Neuronal stem cell (in vitro differentiated cells): ENCODE data around the gene DEPDC1. TPM values are rescaled to one million over a fixed set of nuclear protein-coding genes. Genes with fewer than 3 reads are reported as not detected.

Source experiments
- DNase-seq: peaks from one replicate; pipeline ENCODE4 v3.0.0-alpha.2; 2013; ENCODE audit warnings: low spot score
- H2AFZ ChIP-seq: one replicate; pipeline ENCODE4 v1.6.1; 2013; ENCODE audit warnings: mild to moderate bottlenecking, low read length, inconsistent platforms
- H2AK5ac ChIP-seq: 2 replicates; pipeline ENCODE4 v1.6.1; 2013; ENCODE audit warnings: low read depth, mild to moderate bottlenecking, inconsistent platforms, low read length, moderate library complexity, mixed read lengths
- H2BK120ac ChIP-seq: 2 replicates; pipeline ENCODE4 v1.6.1; 2013; ENCODE audit warnings: low read depth, mild to moderate bottlenecking, inconsistent platforms, low read length, moderate library complexity, mixed read lengths
- H2BK12ac ChIP-seq: one replicate; pipeline ENCODE4 v1.6.1; 2013; ENCODE audit warnings: low read length, inconsistent platforms
- H2BK15ac ChIP-seq: 2 replicates; pipeline ENCODE4 v1.6.1; 2013; ENCODE audit warnings: mild to moderate bottlenecking, low read length, inconsistent platforms, mixed read lengths
- H2BK5ac ChIP-seq: one replicate; pipeline ENCODE4 v1.6.1; 2013; ENCODE audit warnings: inconsistent platforms, mild to moderate bottlenecking, low read length, moderate library complexity
- H3K14ac ChIP-seq: one replicate; pipeline ENCODE4 v1.6.1; 2013; ENCODE audit warnings: low read length, inconsistent platforms
- H3K18ac ChIP-seq: 2 replicates; pipeline ENCODE4 v1.6.1; 2013; ENCODE audit warnings: low read length, inconsistent platforms
- H3K23ac ChIP-seq: 2 replicates; pipeline ENCODE4 v1.6.1; 2013; ENCODE audit warnings: low read depth, mild to moderate bottlenecking, mixed read lengths, low read length, inconsistent platforms; ENCODE audit not compliant: poor library complexity
- H3K27ac ChIP-seq: replicated peaks from 3 replicates; pipeline ENCODE4 v1.5.1; 2013; ENCODE audit warnings: low read length, inconsistent platforms
- H3K27me3 ChIP-seq, 3 experiments: 2 replicates each; pipeline ENCODE4 v1.6.1; 2013; ENCODE audit warnings: low read length in 3 of 3, mild to moderate bottlenecking in 2 of 3, inconsistent platforms in 1 of 3, low read depth in 1 of 3, mixed read lengths in 1 of 3, moderate library complexity in 1 of 3; ENCODE audit not compliant: control insufficient read depth in 3 of 3, insufficient read depth in 3 of 3
- H3K36me3 ChIP-seq, 2 donors: replicated peaks in 1 of 2; 2 replicates each; pipeline ENCODE4 v1.6.1; 2013; ENCODE audit warnings: low read length in 2 of 2; ENCODE audit not compliant: control insufficient read depth in 2 of 2, insufficient read depth in 2 of 2
- H3K4ac ChIP-seq: 2 replicates; pipeline ENCODE4 v1.6.1; 2013; ENCODE audit warnings: inconsistent platforms, mild to moderate bottlenecking, low read length, moderate library complexity
- H3K4me1 ChIP-seq, 2 donors: 1 replicate in 1 of 2; 2 replicates in 1 of 2; pipeline ENCODE4 v1.6.1; 2013; ENCODE audit warnings: low read length in 2 of 2, low read depth in 1 of 2; ENCODE audit not compliant: control insufficient read depth in 2 of 2, insufficient read depth in 1 of 2
- H3K4me2 ChIP-seq: one replicate; pipeline ENCODE4 v1.6.1; 2013; ENCODE audit warnings: mild to moderate bottlenecking, low read length, inconsistent platforms; ENCODE audit not compliant: insufficient read depth, poor library complexity, severe bottlenecking
- H3K4me3 ChIP-seq, 2 donors: 2 replicates each; pipeline ENCODE4 v1.5.1; 2013; ENCODE audit warnings: low read length in 2 of 2, mild to moderate bottlenecking in 2 of 2, inconsistent platforms in 1 of 2, moderate library complexity in 1 of 2
- H3K79me1 ChIP-seq: one replicate; pipeline ENCODE4 v1.6.1; 2013; ENCODE audit warnings: low read depth, mild to moderate bottlenecking, inconsistent platforms, low read length, moderate library complexity
- H3K9ac ChIP-seq: one replicate; pipeline ENCODE4 v1.6.1; 2013; ENCODE audit warnings: mild to moderate bottlenecking, low read depth, low read length, inconsistent platforms; ENCODE audit not compliant: poor library complexity
- H3K9me3 ChIP-seq, 2 donors: replicated peaks in 1 of 2; 2 replicates each; pipeline versions ENCODE3 to v1.6.1; 2013; ENCODE audit warnings: low read length in 2 of 2, mild to moderate bottlenecking in 2 of 2, inconsistent platforms in 1 of 2, low read depth in 1 of 2, mixed read lengths in 1 of 2, moderate library complexity in 1 of 2; ENCODE audit not compliant: control insufficient read depth in 2 of 2, insufficient read depth in 1 of 2
- H4K8ac ChIP-seq: one replicate; pipeline ENCODE4 v1.6.1; 2013; ENCODE audit warnings: low read depth, mild to moderate bottlenecking, inconsistent platforms, low read length, moderate library complexity
- H4K91ac ChIP-seq: one replicate; pipeline ENCODE4 v1.6.1; 2013; ENCODE audit warnings: low read length, low read depth, mild to moderate bottlenecking, inconsistent platforms; ENCODE audit not compliant: poor library complexity
- WGBS, 2 donors: extraction: QIAGEN DNeasy Blood & Tissue Kit; methylation state at CpG; one replicate each; pipeline ENCODE4 v1.1.7; 2013; ENCODE audit warnings: missing lambda C conversion rate in 2 of 2, mixed read lengths in 1 of 2; ENCODE audit not compliant: insufficient read length in 2 of 2, insufficient replicate concordance in 1 of 2; ENCODE audit errors: extremely low coverage in 2 of 2; 5-methylcytosine and 5-hydroxymethylcytosine counted together
- small RNA-seq: library from polyadenylated mRNA; stranded (forward); fragments of <200 nt; extraction: miRNeasy Mini kit (QIAGEN cat#:217004); gene quantifications from one replicate; pipeline ENCODE3, GENCODE V24; 2013; ENCODE audit not compliant: insufficient read depth

The DEPDC1 gene

DNA sequence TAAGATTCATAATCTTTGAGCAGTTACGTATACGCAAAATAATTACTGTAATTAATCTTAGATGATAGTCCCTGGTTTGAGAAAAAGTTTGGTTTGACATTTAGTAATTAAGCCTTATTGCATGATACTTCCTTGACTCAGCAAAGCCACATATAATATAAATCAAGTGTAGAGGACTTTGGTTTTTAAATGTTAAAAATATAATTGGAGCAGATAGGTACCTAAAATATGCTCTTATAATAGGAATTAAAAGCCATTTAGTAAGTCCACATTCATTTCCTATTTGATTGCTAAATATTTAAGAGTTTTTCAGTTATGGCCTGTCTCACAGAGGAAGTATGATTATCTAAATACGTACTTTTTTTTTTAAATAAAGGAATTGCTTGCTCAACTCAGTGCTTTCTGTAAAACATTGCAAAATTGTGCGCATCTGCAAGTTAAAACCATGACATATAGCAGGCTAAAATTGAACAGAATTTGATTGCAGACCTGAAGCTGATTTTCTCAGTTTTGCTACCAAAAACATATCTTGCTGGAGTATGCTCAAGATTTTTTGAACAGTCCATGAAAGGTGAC lies 67.6 kb downstream of the DEPDC1 start:
- Histone ChIP-seq H3K9me3 (no peaks in the 10 kb centered on the region), H3K27me3 (no peaks in the 10 kb centered on the region), H4K91ac (no peak overlapping the region), H2AK5ac (no peak overlapping the region), H2AFZ (no peak overlapping the region), H2BK120ac (no peak overlapping the region), H3K18ac (no peak overlapping the region), H3K4ac (no peak overlapping the region), H3K23ac (no peak overlapping the region), H3K36me3 (no peaks in the 10 kb centered on the region), H3K9ac (no peak overlapping the region), H3K27ac (no peak overlapping the region), H2BK15ac (no peak overlapping the region), H2BK12ac (no peak overlapping the region), H3K4me2 (no peak overlapping the region), H4K8ac (no peak overlapping the region), H3K4me3 (no peak overlapping the region), H2BK5ac (no peak overlapping the region), H3K79me1 (no peaks in the 10 kb centered on the region), H3K4me1 (no peaks in the 10 kb centered on the region), H3K14ac (no peak overlapping the region)
- no CpG with 5 or more reads among the region's 4 CpGs for WGBS, 2 donors
- no peak for DNase-seq

DNA sequence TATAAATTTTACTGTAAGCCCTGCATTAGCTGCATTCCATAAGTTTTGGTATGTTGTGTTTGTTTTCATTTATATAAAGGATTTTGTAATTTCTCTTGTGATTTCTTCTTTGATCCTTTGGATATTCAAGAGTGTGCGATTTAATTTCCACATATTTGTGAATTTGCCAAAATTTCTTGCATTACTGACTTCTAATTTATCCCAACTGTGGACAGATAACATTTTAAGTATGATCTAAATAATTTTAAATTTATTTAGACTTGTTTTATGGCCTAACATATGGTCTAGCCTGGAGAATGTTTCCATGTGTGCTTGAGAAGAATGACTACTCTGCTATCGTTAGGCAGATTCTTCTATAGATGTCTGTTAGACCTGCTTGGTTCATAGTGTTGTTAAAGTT lies 70.3 kb downstream of the DEPDC1 start:
- H3K23ac ChIP-seq, result no peak overlapping the region
- no peak overlapping the region for H3K14ac ChIP-seq
- H3K4ac ChIP-seq, result no peak overlapping the region
- H3K9me3 ChIP-seq, result no peaks in the 10 kb centered on the region
- no peaks in the 10 kb centered on the region for H3K4me1 ChIP-seq
- WGBS, 2 donors, result no CpG with 5 or more reads among the region's 2 CpGs
- H2BK120ac ChIP-seq, result no peak overlapping the region
- no peaks in the 10 kb centered on the region for H3K36me3 ChIP-seq
- no peak overlapping the region for H4K8ac ChIP-seq
- no peak overlapping the region for H2BK5ac ChIP-seq
- no peak overlapping the region for H2BK12ac ChIP-seq
- H3K4me3 ChIP-seq, result no peak overlapping the region
- H3K27me3 ChIP-seq, result peaks cover 0 to 4% (median 0%) of the 10 kb centered on the region in 3 experiments
- H2AFZ ChIP-seq, result no peak overlapping the region
- DNase-seq, result no peak
- no peak overlapping the region for H2AK5ac ChIP-seq
- no peak overlapping the region for H3K27ac ChIP-seq
- H3K18ac ChIP-seq, result no peak overlapping the region
- no peak overlapping the region for H2BK15ac ChIP-seq
- no peak overlapping the region for H3K4me2 ChIP-seq
- H3K79me1 ChIP-seq, result no peaks in the 10 kb centered on the region
- H4K91ac ChIP-seq, result no peak overlapping the region
- no peak overlapping the region for H3K9ac ChIP-seq

Small RNA genes lying within 50 kb of the gene (small RNA-seq; reads per million reads assigned to genes)
- gene TXNP2, result not detected
